Posterior cingulate gyrus (tissue), 11 donors: ENCODE measurements around the gene SYNE1.

Source experiments
- DNase-seq, 10 donors: peaks; one replicate each; pipeline versions ENCODE4 v3.0.0 to v3.0.0-alpha.2; 2020 to 2021; ENCODE audit warnings: mixed read lengths in 3 of 10
- intact Hi-C: fragments of 100-400 bp; cut with DNase I; formaldehyde crosslinking; loops from one replicate; pipeline ENCODE4 v1.15.1; 2023

Gene SYNE1

GRCh38 chr6:152380993-152381898 lies 255.9 kb downstream of the SYNE1 start:
- peak; percentile 50 to 93 (median 61) for DNase-seq
- intact Hi-C loops: no loop called here

DNA sequence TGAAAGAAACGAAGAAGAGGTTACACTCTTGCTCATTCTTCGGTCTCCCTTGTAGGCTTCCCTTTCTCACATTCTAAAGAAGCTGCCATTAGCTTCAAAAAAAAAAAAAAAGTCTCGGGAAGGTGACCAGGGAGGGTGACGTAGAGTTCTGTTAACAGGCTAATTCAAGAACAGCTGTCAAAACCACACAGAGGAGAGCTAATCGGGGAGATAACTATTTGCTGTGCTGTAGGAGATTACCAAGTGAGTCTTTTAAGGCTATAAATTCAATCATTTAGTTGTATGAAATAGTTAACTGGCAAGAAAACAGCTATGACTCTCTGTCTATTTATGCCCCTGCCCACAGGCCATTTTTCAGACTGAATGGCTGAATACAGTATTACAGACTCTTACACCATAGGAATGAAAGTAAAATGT lies 256.8 kb downstream of the SYNE1 start:
- intact Hi-C loops: no loop called here
- DNase-seq: no peak

DNA sequence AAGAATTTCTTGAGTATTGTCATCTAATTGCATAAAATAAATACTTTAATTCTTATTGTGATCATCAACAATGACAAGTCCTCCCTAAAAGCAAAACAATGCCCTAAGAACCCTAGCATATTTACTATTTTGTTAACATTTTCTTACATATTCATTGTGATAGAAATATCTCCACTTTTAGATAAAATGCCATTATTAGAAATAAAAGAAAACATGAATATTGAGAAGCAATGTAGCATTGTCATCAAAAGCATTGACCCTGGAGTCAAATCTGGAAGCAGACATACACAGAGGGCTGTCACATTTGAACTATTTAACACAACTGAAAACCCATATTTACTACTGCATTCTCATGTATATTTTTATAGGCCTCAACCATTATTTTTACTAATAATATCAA lies 257.7 kb downstream of the SYNE1 start:
- no peak for DNase-seq
- intact Hi-C loops: no loop called here

- DNase-seq: no peak
- intact Hi-C loops: no loop called here
Measured at GRCh38 chr6:152378169-152378568, 259.0 kb downstream of the SYNE1 start.

DNA sequence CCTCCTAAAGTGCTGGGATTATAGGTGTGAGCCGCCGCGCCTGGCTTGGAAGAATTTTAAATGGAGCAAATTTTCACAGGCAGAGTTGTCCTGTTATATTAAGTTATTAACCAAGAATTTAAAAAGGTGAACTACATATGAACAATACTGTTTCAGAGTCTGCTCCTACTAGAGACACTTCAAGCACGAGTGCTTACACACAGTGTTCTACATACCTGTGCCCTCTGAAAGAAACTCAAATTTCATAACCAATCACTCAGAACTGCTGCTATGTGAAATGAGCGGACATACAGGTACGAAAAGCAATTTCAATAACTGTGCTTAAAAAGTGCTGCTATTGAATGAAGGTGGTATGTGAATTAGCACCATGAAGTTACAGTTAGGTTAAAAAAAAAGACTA lies 262.0 kb downstream of the SYNE1 start:
- intact Hi-C loops: no loop called here
- no peak for DNase-seq

GRCh38 chr6:152372945-152373344 lies 264.2 kb downstream of the SYNE1 start:
- DNase-seq: no peak
- intact Hi-C loops: no loop called here

GRCh38 chr6:152371775-152372174 lies 265.4 kb downstream of the SYNE1 start:
- intact Hi-C loops: no loop called here
- no peak for DNase-seq

DNA sequence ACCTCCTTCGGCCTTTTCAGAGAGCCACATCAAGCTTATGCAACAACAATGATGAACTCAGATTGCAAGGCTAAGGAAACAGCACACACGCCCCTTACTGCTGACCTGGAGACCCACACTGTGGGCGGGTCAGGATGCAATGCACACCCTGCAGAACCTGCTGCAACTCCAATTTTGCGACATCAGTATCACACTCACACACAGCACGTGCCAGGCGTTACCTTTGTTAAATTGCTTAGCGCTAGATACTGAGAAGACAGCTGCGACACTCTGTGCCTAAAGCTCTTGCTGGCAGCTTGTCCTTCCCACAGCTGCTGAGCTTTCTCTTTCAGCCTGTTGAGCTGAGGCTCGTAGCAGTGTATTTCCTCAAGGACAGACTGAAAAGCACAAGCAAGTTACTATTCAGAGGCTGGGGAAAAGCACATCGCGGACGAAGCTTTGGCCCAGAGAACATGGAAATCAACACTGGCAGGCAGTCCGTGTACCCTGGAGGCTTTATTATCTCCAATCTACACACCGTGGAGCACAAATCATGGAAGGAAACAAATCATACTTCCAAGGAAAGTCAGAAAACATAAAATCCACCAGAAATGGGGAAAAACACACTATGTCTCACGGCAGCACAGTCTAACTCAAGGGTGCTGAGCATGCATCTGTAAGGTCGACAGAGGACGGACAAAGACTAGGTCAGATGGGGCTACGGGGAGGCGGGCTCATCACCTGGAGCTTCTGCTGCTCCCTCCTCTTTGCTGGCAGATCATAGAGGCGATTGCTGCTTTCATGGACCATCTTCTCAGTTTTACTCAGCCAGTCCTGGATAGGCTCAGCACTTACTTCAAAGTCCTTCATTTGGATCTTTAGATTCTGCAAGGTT lies 268.2 kb downstream of the SYNE1 start:
- DNase-seq: peak in 9 of 10 donors; percentile 19 to 90 (median 55)

GRCh38 chr6:152364866-152365265 lies 272.3 kb downstream of the SYNE1 start:
- intact Hi-C loops: no loop called here

More for the DNA sequence above, 268.2 kb downstream of the SYNE1 start:
- intact Hi-C loops: no loop called here

DNA sequence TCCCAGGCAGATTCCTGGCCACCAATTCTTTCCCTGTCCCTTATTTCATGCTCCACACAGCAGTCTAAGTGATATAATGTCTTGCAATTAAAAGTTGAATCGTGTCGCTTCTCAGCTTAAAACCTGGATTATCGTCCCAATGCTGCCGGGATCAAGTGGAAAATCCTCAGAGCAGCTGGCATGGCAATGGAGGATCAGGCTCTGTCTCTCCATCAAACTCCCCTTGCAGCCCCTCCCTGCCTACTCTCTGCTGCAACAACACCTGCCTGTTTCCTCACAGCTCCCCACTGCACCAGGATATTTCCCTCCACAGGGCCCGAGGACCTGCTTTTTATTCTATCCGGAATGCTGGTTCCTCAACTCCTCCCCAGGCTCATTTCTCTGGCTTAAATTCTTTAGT lies 277.1 kb downstream of the SYNE1 start:
- no peak for DNase-seq
- intact Hi-C loops: no loop called here

More at GRCh38 chr6:152364866-152365265, 272.3 kb downstream of the SYNE1 start:
- DNase-seq: peak in 1 of 10 donors; percentile 27

DNA sequence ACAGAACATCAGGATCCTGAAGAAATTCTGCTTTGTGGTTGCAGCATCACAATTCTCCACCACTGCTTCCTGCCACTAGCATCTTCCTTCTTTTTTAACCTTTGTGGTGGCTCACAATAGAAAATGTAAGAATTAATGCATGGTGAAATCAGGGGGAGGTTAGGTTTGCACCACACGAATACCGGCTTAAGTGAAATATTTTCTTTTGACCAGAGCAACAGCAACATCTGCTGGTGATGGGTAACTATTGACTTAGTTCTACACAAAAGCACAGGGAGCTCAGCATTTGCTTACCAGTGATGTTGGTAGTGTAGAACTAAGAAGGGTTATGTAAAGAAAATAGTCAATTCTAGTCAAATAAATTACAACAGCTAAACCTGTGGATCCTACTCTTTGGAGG lies 280.5 kb downstream of the SYNE1 start:
- no peak for DNase-seq
- intact Hi-C loops: no loop called here

- intact Hi-C loops: no loop called here
- DNase-seq: no peak
Measured at GRCh38 chr6:152356016-152356415, 281.1 kb downstream of the SYNE1 start.

DNA sequence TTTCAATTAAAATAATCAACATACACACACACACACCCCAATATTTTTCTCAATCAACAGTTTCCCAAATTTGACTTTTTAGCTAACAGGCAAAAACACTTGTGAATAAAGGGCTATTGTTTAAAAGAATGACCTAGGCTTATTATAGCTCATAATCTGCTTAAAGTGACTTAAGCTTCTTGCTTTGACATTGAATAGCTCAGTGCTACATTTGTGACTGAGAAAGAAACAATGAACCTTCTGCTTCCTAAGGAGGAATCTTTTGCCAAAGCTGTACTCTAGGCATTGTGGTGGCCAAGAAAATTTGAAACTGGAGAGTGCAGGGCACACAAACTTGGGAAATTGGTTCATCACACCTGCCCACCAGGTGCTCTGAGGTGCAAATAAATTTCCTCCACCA lies 282.0 kb downstream of the SYNE1 start:
- no peak for DNase-seq
- intact Hi-C loops: no loop called here

DNA sequence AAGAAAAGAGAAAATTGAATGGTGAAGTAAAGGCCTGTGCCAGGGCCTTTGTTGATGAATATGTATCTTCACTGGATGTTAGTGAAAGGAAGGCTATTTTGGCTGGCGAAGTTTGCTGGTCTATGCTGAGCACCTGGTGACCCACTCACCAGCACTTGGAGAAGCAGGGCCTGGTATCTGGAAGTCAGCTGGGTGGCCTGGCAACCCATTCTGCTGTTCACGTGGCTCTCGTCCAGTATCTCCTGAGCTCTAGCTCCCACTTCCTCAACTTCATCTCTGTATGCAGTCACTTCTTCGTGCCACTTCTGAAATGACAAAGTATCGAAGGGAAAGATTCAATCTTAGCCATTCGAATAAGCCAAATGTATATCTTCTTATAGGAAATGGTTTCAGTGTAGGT lies 283.7 kb downstream of the SYNE1 start:
- intact Hi-C loops: no loop called here
- DNase-seq: peak in 2 of 10 donors; percentile 64 to 83

DNA sequence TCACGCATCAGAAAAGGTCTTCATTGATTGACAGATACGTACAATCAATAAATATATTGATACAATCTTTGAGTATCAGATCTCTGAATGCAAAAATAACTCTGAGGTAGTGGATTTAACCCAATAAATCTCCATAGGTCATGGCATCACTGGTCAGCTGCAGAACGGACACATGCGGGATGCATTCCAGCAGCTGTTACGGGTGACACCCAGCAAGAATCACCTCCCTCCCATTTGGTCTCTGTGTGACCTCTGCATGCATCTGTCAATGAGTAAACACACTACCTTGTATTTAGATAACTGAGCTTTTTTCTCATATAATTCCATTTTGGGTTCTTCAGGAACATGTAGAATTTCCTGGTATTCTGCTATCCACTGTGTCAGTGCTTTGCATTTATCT lies 285.4 kb downstream of the SYNE1 start:
- intact Hi-C loops: no loop called here
- DNase-seq: no peak

GRCh38 chr6:152351110-152351509 lies 286.1 kb downstream of the SYNE1 start:
- intact Hi-C loops: no loop called here
- DNase-seq: no peak

DNA sequence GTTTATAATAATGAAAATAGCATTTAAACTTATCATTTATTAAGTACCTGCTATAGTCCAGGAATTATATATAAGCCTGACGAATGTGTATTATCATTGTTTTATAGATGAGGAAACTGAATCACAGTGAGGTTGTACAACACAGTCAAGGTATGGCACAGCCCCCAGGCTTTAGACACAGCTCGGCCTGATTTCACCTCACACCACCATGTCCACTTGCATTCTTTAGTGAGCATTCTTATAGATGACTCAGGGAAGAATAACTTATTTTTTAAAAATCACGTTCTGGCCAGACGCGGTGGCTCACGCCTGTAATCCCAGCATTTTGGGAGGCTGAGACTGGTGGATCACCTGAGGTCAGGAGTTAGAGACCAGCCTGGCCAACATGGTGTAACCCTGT lies 289.0 kb downstream of the SYNE1 start:
- no peak for DNase-seq
- intact Hi-C loops: no loop called here

- intact Hi-C loops: no loop called here
- DNase-seq: no peak
Measured at GRCh38 chr6:152343735-152344360, 293.3 kb downstream of the SYNE1 start.

DNA sequence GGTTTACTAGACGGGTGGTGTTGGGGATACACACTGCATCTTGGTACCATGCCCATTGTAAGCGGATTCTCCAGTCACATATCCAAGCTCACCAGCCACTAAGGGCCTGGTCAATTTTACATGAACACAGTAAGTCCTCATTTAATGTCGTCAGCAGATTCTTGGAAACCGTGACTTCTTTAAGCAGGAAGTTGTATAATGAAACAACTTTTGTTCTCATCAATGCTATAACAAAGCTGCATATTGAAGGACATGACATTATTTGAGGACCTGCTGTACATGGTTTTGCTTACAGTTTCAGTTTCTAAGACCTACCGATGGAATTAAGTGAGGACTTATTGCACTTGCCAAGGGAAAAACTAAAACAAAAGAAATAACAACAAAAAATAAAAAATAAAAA lies 295.6 kb downstream of the SYNE1 start:
- intact Hi-C loops: no loop called here
- DNase-seq: no peak

GRCh38 chr6:152338335-152339125 lies 298.6 kb downstream of the SYNE1 start:
- peak in 9 of 10 donors; percentile 21 to 87 (median 67) for DNase-seq
- intact Hi-C loops: loop anchor here (5.0 kb wide), 1 partner anchor 36 kb away; no protein-coding TSS in a partner anchor
